Subcutaneous abdominal adipose tissue (tissue), 5 donors: Measurements from ENCODE around the gene SPINDOC.
"Not testable (repeated sequence)": the region's sequence is repeated elsewhere in the genome, so short reads cannot be mapped to it uniquely, and the experiment has no call there.

Source experiments
- H3K27ac ChIP-seq: one replicate; pipeline ENCODE4 v1.7.0; 2013; ENCODE audit warnings: low read depth, mild to moderate bottlenecking, inconsistent platforms, low read length, moderate library complexity
- H3K27me3 ChIP-seq, 5 donors: one replicate each; pipeline ENCODE4 v1.7.0; 2013; ENCODE audit warnings: low read length in 5 of 5, inconsistent platforms in 1 of 5; ENCODE audit not compliant: control insufficient read depth in 5 of 5, insufficient read depth in 4 of 5
- H3K36me3 ChIP-seq, 5 donors: one replicate each; pipeline ENCODE4 v1.7.0; 2013; ENCODE audit warnings: low read length in 5 of 5; ENCODE audit not compliant: control insufficient read depth in 5 of 5, insufficient read depth in 5 of 5
- H3K4me1 ChIP-seq, 5 donors: one replicate each; pipeline ENCODE4 v1.7.0; 2013; ENCODE audit warnings: low read length in 5 of 5, mild to moderate bottlenecking in 3 of 5, moderate library complexity in 1 of 5; ENCODE audit not compliant: control insufficient read depth in 5 of 5, insufficient read depth in 5 of 5
- H3K4me3 ChIP-seq, 5 donors: one replicate each; pipeline ENCODE4 v1.7.0; 2013; ENCODE audit warnings: low read length in 5 of 5, low read depth in 1 of 5
- H3K9ac ChIP-seq, 5 donors: one replicate each; pipeline ENCODE4 v1.7.0; 2013; ENCODE audit warnings: low read length in 5 of 5, mild to moderate bottlenecking in 4 of 5, moderate library complexity in 3 of 5
- H3K9me3 ChIP-seq, 5 donors: one replicate each; pipeline ENCODE4 v1.7.0; 2013; ENCODE audit warnings: low read length in 5 of 5; ENCODE audit not compliant: control insufficient read depth in 5 of 5
- donor health status: healthy.
- donor health status: healthy.
- donor health status: healthy.
- donor health status: healthy.
- donor health status: healthy.

SPINDOC gene

GRCh38 chr11:63785823-63786222 is 27.4 kb upstream of the SPINDOC start:
- H3K27me3 ChIP-seq = no peaks in the 10 kb centered on the region
- no peak overlapping the region for H3K4me3 ChIP-seq
- no peak overlapping the region for H3K9ac ChIP-seq
- peaks cover 0 to 4% (median 0%) of the 10 kb centered on the region in 5 donors for H3K9me3 ChIP-seq
- H3K36me3 ChIP-seq = no peaks in the 10 kb centered on the region
- H3K27ac ChIP-seq = no peak overlapping the region
- peaks cover 0 to 3% (median 0%) of the 10 kb centered on the region in 5 donors for H3K4me1 ChIP-seq

GRCh38 chr11:63791495-63792167 is 21.6 kb upstream of the SPINDOC start:
- Histone ChIP-seq H3K4me1 (peaks cover 0 to 5% (median 0%) of the 10 kb centered on the region in 5 donors), H3K9ac (no peak overlapping the region), H3K36me3 (no peaks in the 10 kb centered on the region), H3K27me3 (no peaks in the 10 kb centered on the region), H3K27ac (no peak overlapping the region), H3K9me3 (peaks cover 0 to 20% (median 12%) of the 10 kb centered on the region in 5 donors), H3K4me3 (no peak overlapping the region)

- peaks cover 0 to 2% (median 0%) of the 10 kb centered on the region in 5 donors for H3K27me3 ChIP-seq
- H3K27ac ChIP-seq = no peak overlapping the region
- H3K9me3 ChIP-seq = peaks cover 0 to 20% (median 12%) of the 10 kb centered on the region in 5 donors
- H3K4me3 ChIP-seq = no peak overlapping the region
- H3K36me3 ChIP-seq = no peaks in the 10 kb centered on the region
- peaks cover 0 to 9% (median 0%) of the 10 kb centered on the region in 5 donors for H3K4me1 ChIP-seq
- H3K9ac ChIP-seq = no peak overlapping the region
These were observed 20.1 kb upstream of the SPINDOC start for GRCh38 chr11:63793161-63793560.

GRCh38 chr11:63795066-63795465 is 18.2 kb upstream of the SPINDOC start:
- H3K36me3 ChIP-seq = no peaks in the 10 kb centered on the region
- no peak overlapping the region for H3K27ac ChIP-seq
- peaks cover 0 to 20% (median 12%) of the 10 kb centered on the region in 5 donors for H3K9me3 ChIP-seq
- peaks cover 0 to 9% (median 0%) of the 10 kb centered on the region in 5 donors for H3K4me1 ChIP-seq
- H3K4me3 ChIP-seq = no peak overlapping the region
- H3K9ac ChIP-seq = no peak overlapping the region
- peaks cover 0 to 2% (median 0%) of the 10 kb centered on the region in 5 donors for H3K27me3 ChIP-seq

GRCh38 chr11:63800921-63801320 is 12.3 kb upstream of the SPINDOC start:
- Histone ChIP-seq H3K27me3 (peaks cover 0 to 2% (median 0%) of the 10 kb centered on the region in 5 donors), H3K4me3 (no peak overlapping the region), H3K9ac (no peak overlapping the region), H3K27ac (no peak overlapping the region), H3K4me1 (peaks cover 0 to 10% (median 0%) of the 10 kb centered on the region in 5 donors), H3K9me3 (no peaks in the 10 kb centered on the region), H3K36me3 (no peaks in the 10 kb centered on the region)

GRCh38 chr11:63802637-63803414 is 10.4 kb upstream of the SPINDOC start:
- Histone ChIP-seq H3K4me1 (peaks cover 0 to 5% (median 0%) of the 10 kb centered on the region in 5 donors), H3K9me3 (no peaks in the 10 kb centered on the region), H3K27me3 (no peaks in the 10 kb centered on the region), H3K9ac (no peak overlapping the region), H3K36me3 (no peaks in the 10 kb centered on the region), H3K4me3 (no peak overlapping the region), H3K27ac (no peak overlapping the region)

GRCh38 chr11:63804259-63804658 is 9.0 kb upstream of the SPINDOC start:
- Histone ChIP-seq H3K36me3 (no peaks in the 10 kb centered on the region), H3K9me3 (no peaks in the 10 kb centered on the region), H3K27ac (no peak overlapping the region), H3K27me3 (no peaks in the 10 kb centered on the region), H3K9ac (no peak overlapping the region), H3K4me3 (no peak overlapping the region), H3K4me1 (peaks cover 0 to 5% (median 0%) of the 10 kb centered on the region in 5 donors)

- H3K27ac ChIP-seq = no peak overlapping the region
- no peaks in the 10 kb centered on the region for H3K36me3 ChIP-seq
These were observed 7.3 kb upstream of the SPINDOC start for GRCh38 chr11:63805844-63806415.

GRCh38 chr11:63810383-63810782 is 2.9 kb upstream of the SPINDOC start:
- H3K9ac ChIP-seq, H3K9me3 ChIP-seq, H3K4me3 ChIP-seq, H3K27me3 ChIP-seq, H3K27ac ChIP-seq, H3K36me3 ChIP-seq: not testable (repeated sequence)
- H3K4me1 ChIP-seq = peaks cover 0 to 30% (median 26%) of the 10 kb centered on the region in 5 donors

More at GRCh38 chr11:63805844-63806415, 7.3 kb upstream of the SPINDOC start:
- H3K9ac ChIP-seq = no peak overlapping the region
- no peak overlapping the region for H3K4me3 ChIP-seq
- no peaks in the 10 kb centered on the region for H3K27me3 ChIP-seq
- H3K9me3 ChIP-seq = no peaks in the 10 kb centered on the region
- H3K4me1 ChIP-seq = peaks cover 0 to 5% (median 0%) of the 10 kb centered on the region in 5 donors

- Histone ChIP-seq H3K9me3 (no peaks in the 10 kb centered on the region), H3K27ac (no peak overlapping the region), H3K27me3 (no peaks in the 10 kb centered on the region), H3K36me3 (peaks cover 0 to 5% (median 3%) of the 10 kb centered on the region in 5 donors), H3K4me1 (peaks cover 0 to 26% (median 24%) of the 10 kb centered on the region in 5 donors), H3K9ac (no peak overlapping the region), H3K4me3 (no peak overlapping the region)
These were observed 1.7 kb upstream of the SPINDOC start for GRCh38 chr11:63811522-63811921.
